H7 (cell line): ENCODE data around the gene RIN2. TPM values are rescaled to one million over a fixed set of nuclear protein-coding genes. Genes with fewer than 3 reads are reported as not detected.

Experiments used
- DNase-seq: peaks from one replicate; pipeline ENCODE4 v3.0.0; 2012
- H3K27me3 ChIP-seq: 2 replicates; pipeline ENCODE4 v1.6.0; 2011; ENCODE audit warnings: mild to moderate bottlenecking, low read length; ENCODE audit not compliant: control insufficient read depth, insufficient read depth
- H3K36me3 ChIP-seq: replicated peaks from 2 replicates; pipeline ENCODE4 v1.5.1; 2011; ENCODE audit warnings: low read length; ENCODE audit not compliant: control insufficient read depth, insufficient read depth
- H3K4me3 ChIP-seq: 2 replicates; pipeline ENCODE4 v1.5.1; 2011; ENCODE audit warnings: low read depth, mild to moderate bottlenecking, control low read depth, low read length, moderate library complexity; ENCODE audit not compliant: insufficient read depth
- total RNA-seq: library from RNA; depleted of rRNA; stranded (reverse); fragments of >200 nt; shearing (Covaris generic); gene quantifications from 2 replicates; pipeline ENCODE4 v1.2.3, GENCODE V29; 2014; rRNA removed

Gene RIN2, protein sequence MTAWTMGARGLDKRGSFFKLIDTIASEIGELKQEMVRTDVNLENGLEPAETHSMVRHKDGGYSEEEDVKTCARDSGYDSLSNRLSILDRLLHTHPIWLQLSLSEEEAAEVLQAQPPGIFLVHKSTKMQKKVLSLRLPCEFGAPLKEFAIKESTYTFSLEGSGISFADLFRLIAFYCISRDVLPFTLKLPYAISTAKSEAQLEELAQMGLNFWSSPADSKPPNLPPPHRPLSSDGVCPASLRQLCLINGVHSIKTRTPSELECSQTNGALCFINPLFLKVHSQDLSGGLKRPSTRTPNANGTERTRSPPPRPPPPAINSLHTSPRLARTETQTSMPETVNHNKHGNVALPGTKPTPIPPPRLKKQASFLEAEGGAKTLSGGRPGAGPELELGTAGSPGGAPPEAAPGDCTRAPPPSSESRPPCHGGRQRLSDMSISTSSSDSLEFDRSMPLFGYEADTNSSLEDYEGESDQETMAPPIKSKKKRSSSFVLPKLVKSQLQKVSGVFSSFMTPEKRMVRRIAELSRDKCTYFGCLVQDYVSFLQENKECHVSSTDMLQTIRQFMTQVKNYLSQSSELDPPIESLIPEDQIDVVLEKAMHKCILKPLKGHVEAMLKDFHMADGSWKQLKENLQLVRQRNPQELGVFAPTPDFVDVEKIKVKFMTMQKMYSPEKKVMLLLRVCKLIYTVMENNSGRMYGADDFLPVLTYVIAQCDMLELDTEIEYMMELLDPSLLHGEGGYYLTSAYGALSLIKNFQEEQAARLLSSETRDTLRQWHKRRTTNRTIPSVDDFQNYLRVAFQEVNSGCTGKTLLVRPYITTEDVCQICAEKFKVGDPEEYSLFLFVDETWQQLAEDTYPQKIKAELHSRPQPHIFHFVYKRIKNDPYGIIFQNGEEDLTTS
- total RNA-seq, result 2.6 and 2.7 TPM in 2 replicates

DNA sequence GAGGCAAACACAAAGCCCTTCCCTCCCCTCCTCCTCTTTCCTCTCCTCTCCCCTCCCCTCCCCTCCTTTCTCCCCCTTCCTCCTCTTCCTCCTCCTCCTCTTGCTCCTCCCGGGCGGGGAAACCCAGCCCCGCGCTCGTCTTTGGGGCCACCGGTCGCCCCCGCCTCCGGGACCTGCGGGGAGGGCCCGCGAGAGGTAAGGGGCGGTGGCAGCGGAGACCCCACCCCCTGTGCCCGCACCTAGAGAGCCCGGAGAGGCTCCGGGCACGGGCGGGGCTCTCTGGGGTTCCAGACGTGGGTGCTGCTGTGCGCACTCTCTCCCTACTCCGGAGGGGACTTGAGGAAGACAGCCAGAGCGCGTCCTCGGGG is at the start of gene RIN2:
Gene RIN2, plus strand, starts transcription at position 126 of the 368 bp plus-strand sequence. CDS start 131,344 bp downstream, outside the sequence.
- DNase-seq, result no peak
- H3K36me3 ChIP-seq, result no peaks in the 10 kb centered on the region
- peaks cover 6% of the 10 kb centered on the region for H3K27me3 ChIP-seq
- peak within 1 kb of the TSS; percentile 93 for H3K4me3 ChIP-seq

DNA sequence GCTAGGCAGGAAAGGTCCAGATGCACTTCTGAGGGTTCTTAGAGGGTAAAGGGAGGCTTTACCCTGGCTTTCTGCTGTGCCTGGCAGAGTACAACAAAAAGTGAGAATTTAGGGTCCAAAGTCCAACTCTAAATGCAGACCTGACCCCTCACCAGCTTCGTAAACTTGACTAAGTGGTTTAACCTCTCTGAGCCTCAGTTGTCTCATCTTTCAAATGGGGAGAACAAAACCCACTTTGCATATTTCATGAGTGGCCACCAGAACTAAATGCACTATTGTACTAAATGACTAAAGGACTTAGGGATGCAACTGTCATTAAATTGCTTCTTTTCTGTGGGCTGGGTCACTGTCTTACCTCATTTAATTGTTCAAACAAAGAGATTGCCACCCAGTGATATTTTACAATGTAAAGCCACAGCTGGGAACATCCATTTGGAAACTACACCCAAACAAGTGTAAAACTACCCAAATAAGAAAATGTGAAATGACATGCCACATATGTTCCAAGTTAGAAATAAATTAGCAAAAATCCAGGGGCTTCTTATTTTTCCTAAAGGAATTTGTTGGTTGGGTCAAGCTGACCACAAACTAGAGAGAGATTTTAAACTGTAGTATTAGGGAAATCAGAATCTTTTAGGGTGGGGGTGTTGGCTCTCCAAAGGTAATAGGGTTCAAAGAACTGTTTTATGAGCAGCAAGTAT is 48.3 kb upstream of the RIN2 start:
- no peak for DNase-seq
- no peak overlapping the region for H3K4me3 ChIP-seq
- no peaks in the 10 kb centered on the region for H3K27me3 ChIP-seq
- no peaks in the 10 kb centered on the region for H3K36me3 ChIP-seq

- no peaks in the 10 kb centered on the region for H3K27me3 ChIP-seq
- DNase-seq, result no peak
- H3K4me3 ChIP-seq, result no peak overlapping the region
- no peaks in the 10 kb centered on the region for H3K36me3 ChIP-seq
These were observed 47.5 kb upstream of the RIN2 start for GRCh38 chr20:19710336-19711120.

- Histone ChIP-seq H3K36me3 (no peaks in the 10 kb centered on the region), H3K27me3 (no peaks in the 10 kb centered on the region), H3K4me3 (no peak overlapping the region)
- DNase-seq, result no peak
These were observed 46.9 kb upstream of the RIN2 start for GRCh38 chr20:19711126-19711525.

GRCh38 chr20:19712721-19713260 is 45.3 kb upstream of the RIN2 start:
- Histone ChIP-seq H3K27me3 (no peaks in the 10 kb centered on the region), H3K36me3 (no peaks in the 10 kb centered on the region), H3K4me3 (no peak overlapping the region)
- no peak for DNase-seq

- DNase-seq, result no peak
- no peak overlapping the region for H3K4me3 ChIP-seq
- no peaks in the 10 kb centered on the region for H3K36me3 ChIP-seq
- H3K27me3 ChIP-seq, result no peaks in the 10 kb centered on the region
These were observed 44.1 kb upstream of the RIN2 start for GRCh38 chr20:19713822-19714578.

- DNase-seq, result no peak
- no peaks in the 10 kb centered on the region for H3K27me3 ChIP-seq
- no peak overlapping the region for H3K4me3 ChIP-seq
- no peaks in the 10 kb centered on the region for H3K36me3 ChIP-seq
These were observed 43.5 kb upstream of the RIN2 start for GRCh38 chr20:19714579-19714840.

- no peak overlapping the region for H3K4me3 ChIP-seq
- DNase-seq, result no peak
- H3K27me3 ChIP-seq, result no peaks in the 10 kb centered on the region
- H3K36me3 ChIP-seq, result no peaks in the 10 kb centered on the region
These were observed 42.1 kb upstream of the RIN2 start for GRCh38 chr20:19715986-19716385.

DNA sequence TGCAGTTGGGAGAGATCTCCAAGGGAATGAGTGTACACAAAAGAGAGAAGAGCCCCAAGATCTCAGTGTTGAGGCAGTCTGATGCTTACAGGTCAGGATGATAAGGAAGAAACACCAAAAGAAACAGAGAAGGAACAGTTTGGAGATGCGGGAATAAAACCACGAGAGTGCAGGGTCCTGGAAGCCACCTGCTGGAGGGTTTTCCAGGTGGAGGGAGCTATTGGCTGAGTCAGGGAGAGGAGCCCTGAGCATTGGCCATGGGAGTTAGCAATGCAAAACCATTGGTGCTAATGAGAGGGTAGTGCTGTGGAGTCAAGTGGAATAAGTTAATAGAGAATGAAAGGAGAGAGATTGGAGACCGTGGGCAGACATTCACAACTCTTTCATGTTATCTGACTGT is 39.2 kb upstream of the RIN2 start:
- no peaks in the 10 kb centered on the region for H3K36me3 ChIP-seq

GRCh38 chr20:19720991-19721390 is 37.1 kb upstream of the RIN2 start:
- Histone ChIP-seq H3K36me3 (no peaks in the 10 kb centered on the region), H3K27me3 (no peaks in the 10 kb centered on the region), H3K4me3 (no peak overlapping the region)
- DNase-seq, result peak; percentile 17

More for the DNA sequence above, 39.2 kb upstream of the RIN2 start:
- no peak overlapping the region for H3K4me3 ChIP-seq
- no peak for DNase-seq
- H3K27me3 ChIP-seq, result no peaks in the 10 kb centered on the region

DNA sequence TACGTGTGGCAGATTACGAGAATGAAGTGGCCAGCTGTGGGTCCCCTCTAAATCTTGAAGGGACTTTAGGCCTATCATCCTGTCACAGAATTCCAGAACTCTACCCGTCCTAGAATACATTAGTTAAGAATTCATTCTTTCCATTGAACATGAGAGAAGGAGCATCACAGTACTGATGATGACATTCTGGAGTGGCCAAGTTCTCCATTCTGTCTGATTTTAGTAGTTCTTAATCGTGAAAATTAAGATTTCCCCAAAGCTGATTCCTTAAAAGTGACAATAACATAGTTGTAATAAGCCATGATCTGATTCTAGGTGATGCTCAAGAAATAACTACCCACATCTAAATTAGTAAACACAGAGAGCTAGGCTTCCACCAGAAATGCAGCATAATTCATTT is 35.0 kb upstream of the RIN2 start:
- no peaks in the 10 kb centered on the region for H3K27me3 ChIP-seq
- H3K4me3 ChIP-seq, result no peak overlapping the region
- DNase-seq, result no peak
- no peaks in the 10 kb centered on the region for H3K36me3 ChIP-seq

GRCh38 chr20:19723813-19724430 is 34.1 kb upstream of the RIN2 start:
- Histone ChIP-seq H3K36me3 (no peaks in the 10 kb centered on the region), H3K4me3 (no peak overlapping the region), H3K27me3 (no peaks in the 10 kb centered on the region)
- no peak for DNase-seq

GRCh38 chr20:19725373-19725772 is 32.7 kb upstream of the RIN2 start:
- no peaks in the 10 kb centered on the region for H3K36me3 ChIP-seq
- H3K27me3 ChIP-seq, result no peaks in the 10 kb centered on the region
- DNase-seq, result no peak
- no peak overlapping the region for H3K4me3 ChIP-seq
